HepG2 (cell line): ENCODE measurements around the gene NUBP2.

Experiments
- CTCF ChIP-seq: sonication (generic); formaldehyde crosslinking; IDR thresholded peaks from 2 replicates; pipeline ENCODE4 v1.5.0; 2020; ENCODE audit warnings: mild to moderate bottlenecking, missing genetic modification reagents, moderate library complexity
- ETV6 ChIP-seq: sonication (generic); formaldehyde crosslinking; conservative IDR thresholded peaks from 2 replicates; pipeline ENCODE4 v1.4.0; 2020; ENCODE audit warnings: missing genetic modification reagents
- EZH2 ChIP-seq: conservative IDR thresholded peaks from 2 replicates; pipeline ENCODE4 v1.6.1; 2012; ENCODE audit warnings: mild to moderate bottlenecking, low read depth, low read length, moderate library complexity
- HMGXB4 ChIP-seq, 2 experiments: sonication (generic) in 1 of 2; formaldehyde crosslinking in 1 of 2; IDR thresholded peaks; 2 replicates each; pipeline versions ENCODE4 v1.4.0 to v1.6.1; 2018 to 2020; ENCODE audit warnings: missing genetic modification reagents in 2 of 2, borderline replicate concordance in 1 of 2, low read depth in 1 of 2, mild to moderate bottlenecking in 1 of 2, missing biosample characterization in 1 of 2
- MAZ ChIP-seq, 2 experiments: sonication (generic) in 1 of 2; formaldehyde crosslinking in 1 of 2; IDR thresholded peaks; 2 replicates each; pipeline versions ENCODE4 v1.5.0 to v1.6.1; 2012 to 2020; ENCODE audit warnings: low read depth in 2 of 2, mild to moderate bottlenecking in 2 of 2, borderline replicate concordance in 1 of 2, improper control_type of control experiment in 1 of 2, low read length in 1 of 2, missing genetic modification reagents in 1 of 2, moderate library complexity in 1 of 2
- NFE2 ChIP-seq: sonication (generic); formaldehyde crosslinking; IDR thresholded peaks from 2 replicates; pipeline ENCODE4 v1.4.0; 2020; ENCODE audit warnings: missing genetic modification reagents
- NKX3-1 ChIP-seq: sonication (generic); formaldehyde crosslinking; IDR thresholded peaks from 2 replicates; pipeline ENCODE4 v1.5.0; 2020; ENCODE audit warnings: missing genetic modification reagents
- PTBP1 ChIP-seq: fragments of 200-400 bp; formaldehyde crosslinking; IDR thresholded peaks from 2 replicates; pipeline ENCODE4 v1.6.1; 2018; ENCODE audit warnings: low read length, low read depth; ENCODE audit not compliant: poor library complexity, severe bottlenecking
- REST ChIP-seq, 2 experiments: IDR thresholded peaks; 2 replicates each; pipeline ENCODE4 v1.6.1; 2011 to 2012; ENCODE audit warnings: low read length in 2 of 2, borderline replicate concordance in 1 of 2, low read depth in 1 of 2, mild to moderate bottlenecking in 1 of 2, moderate library complexity in 1 of 2
- TFAP4 ChIP-seq: sonication (generic); IDR thresholded peaks from 2 replicates; pipeline ENCODE4 v1.6.1; 2016; ENCODE audit warnings: low read depth, borderline replicate concordance
- ZNF260 ChIP-seq: sonication (generic); formaldehyde crosslinking; IDR thresholded peaks from 2 replicates; pipeline ENCODE4 v1.4.0; 2020; ENCODE audit warnings: missing genetic modification reagents, low read depth, mild to moderate bottlenecking, borderline replicate concordance
- ZNF766 ChIP-seq: sonication (generic); formaldehyde crosslinking; IDR thresholded peaks from 2 replicates; pipeline ENCODE4 v1.5.0; 2020; ENCODE audit warnings: missing genetic modification reagents, borderline replicate concordance
- ZSCAN20 ChIP-seq: sonication (generic); formaldehyde crosslinking; IDR thresholded peaks from 2 replicates; pipeline ENCODE4 v1.4.0; 2020; ENCODE audit warnings: missing genetic modification reagents, mild to moderate bottlenecking, borderline replicate concordance

- TF ChIP-seq ETV6 (CRISPR knock-in tag) (no peak), CTCF (no peak), ZNF766 (CRISPR knock-in tag) (no peak), HMGXB4 (CRISPR knock-in tag; IDR thresholded peaks at IDR 0.05; ENCODE audit: borderline replicate concordance in 1 of 2, low read depth in 1 of 2) (no peak), EZH2 (no peak), TFAP4 (no peak), NFE2 (CRISPR knock-in tag) (no peak), ZSCAN20 (no peak), PTBP1 (no peak), MAZ (IDR thresholded peaks at IDR 0.05; ENCODE audit: borderline replicate concordance, low read depth, low read length) (no peak), MAZ (CRISPR knock-in tag; IDR thresholded peaks at IDR 0.05; ENCODE audit: low read depth) (no peak), NKX3-1 (CRISPR knock-in tag) (no peak), ZNF260 (CRISPR knock-in tag) (no peak), REST (IDR thresholded peaks at IDR 0.05; ENCODE audit: borderline replicate concordance in 1 of 2, low read depth in 1 of 2, low read length in 2 of 2) (no peak)
Observed at GRCh38 chr16:1780677-1781072, 2.1 kb upstream of the NUBP2 start.
